DMS153 treated with DMSO at 0.1 percent for 48 hours (cell line): ENCODE measurements around the gene TRAFD1.

ENCODE experiments used
- DNase-seq: peaks from one replicate; lab custom pipeline; 2025; ENCODE audit not compliant: unreplicated experiment; lab: John Stamatoyannopoulos, UW

Gene TRAFD1

DNA sequence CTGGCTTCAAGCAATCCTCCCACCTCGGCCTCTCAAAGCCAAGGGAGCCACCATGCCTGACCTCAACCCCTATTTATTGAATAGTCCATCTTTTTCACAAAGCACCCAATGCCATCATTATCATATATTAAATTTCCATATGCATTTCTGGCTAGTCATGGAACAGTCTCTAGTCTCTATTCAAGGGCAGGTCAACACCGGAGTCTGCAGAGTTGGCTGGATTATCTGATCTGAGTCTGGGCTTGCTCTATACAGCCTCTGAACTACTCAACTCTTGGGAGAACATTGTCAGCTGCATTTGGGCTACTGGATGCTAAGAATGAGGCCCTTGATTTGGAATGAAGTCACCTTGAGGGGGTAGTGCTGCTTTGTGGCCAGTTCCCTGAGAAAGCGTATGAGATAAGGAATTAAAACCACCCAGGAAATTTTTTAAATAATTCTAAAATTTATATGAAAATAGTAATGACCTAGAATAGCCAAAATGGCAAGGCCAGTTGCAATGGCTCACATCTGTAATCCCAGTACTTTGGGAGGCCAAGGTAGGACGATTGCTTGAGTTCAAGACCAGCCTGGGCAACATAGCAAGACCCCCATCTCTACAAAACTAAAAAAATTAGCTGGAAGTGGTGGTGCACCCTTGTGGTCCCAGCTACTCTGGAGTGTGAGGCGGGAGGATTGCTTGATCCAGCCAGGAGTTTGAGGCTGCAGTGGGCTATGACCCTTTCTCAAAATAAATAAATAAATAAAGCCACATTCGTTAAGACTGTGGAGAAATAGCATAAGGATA, 9.9 kb upstream of the TRAFD1 start:
- no peak for DNase-seq

DNA sequence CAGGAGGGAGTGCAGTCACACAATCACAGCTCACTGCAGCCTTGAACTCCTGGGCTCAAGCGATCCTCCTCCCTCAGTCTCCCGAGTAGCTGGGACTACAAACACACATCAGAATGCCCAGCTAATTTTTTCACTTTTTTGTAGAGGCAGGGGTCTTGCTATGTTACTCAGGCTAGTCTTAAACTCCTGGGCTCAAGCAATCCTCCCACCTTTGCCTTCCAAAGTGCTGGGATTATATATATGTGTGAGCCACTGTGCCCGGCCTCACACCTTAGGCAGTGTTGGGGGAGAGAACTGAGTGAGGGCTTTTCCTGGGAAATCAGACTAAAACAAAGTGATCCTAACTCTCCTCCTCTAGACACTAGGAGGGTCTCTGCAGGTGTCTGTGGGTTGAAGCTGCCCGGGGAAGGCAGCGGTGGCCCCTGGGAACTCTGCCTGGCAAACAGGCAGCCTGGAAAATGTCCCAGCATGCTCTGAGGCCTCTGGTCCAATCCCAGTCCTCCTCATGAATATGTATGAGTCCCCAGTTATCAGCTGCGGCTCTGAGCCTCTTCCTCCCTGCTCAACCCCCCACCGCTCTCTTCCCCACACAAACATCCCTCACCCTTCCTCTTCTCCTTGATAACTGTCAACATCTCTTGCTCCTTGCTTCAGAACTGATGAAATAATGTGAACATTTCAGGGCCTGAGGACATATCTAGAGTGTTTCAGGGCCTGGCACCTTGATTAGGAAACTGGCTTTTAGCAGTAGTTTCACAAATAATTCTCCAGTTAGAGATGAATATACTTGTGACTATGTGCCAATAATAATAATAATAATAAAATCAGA, 8.9 kb upstream of the TRAFD1 start:
- no peak for DNase-seq

GRCh38 chr12:112117685-112118084, 7.7 kb upstream of the TRAFD1 start:
- no peak for DNase-seq

DNA sequence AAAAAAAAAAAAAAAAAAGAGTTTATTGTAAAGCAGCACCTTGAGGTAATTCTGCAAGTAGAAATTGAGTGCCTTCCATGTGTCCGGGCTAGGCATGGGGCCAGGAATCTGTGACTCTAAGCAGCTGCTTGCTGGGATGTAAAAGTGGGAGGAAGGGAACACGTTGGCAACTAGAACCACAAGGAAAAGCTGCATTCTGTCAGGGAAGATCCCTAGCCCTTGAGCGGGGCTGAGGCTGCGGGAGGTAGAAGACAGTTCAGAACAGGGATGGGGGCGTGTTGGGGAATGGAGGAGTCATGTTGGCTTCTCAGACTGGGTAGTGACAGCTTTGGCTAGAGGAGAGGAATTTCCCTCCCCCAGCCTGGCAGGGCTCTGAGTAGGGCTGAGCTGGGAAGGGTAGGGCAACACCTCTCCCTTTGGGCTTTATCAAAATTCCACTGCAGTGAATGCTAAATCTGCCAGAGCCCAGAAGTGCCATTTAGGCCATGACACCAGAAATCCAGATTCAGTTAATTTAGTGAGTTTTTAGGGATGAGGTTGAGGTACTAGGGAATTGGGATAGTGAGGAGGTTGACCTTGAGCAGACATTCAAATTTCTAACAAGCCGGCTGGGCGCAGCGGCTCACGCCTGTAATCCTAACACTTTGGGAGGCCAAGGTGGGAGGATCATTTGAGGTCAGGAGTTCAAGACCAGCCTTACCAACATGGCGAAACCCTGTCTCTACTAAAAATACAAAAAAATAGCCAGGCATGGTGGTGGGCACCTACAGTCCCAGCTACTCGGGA, 3.4 kb upstream of the TRAFD1 start:
- no peak for DNase-seq

- no peak for DNase-seq
These were observed 2.3 kb upstream of the TRAFD1 start for GRCh38 chr12:112122823-112123690.

DNA sequence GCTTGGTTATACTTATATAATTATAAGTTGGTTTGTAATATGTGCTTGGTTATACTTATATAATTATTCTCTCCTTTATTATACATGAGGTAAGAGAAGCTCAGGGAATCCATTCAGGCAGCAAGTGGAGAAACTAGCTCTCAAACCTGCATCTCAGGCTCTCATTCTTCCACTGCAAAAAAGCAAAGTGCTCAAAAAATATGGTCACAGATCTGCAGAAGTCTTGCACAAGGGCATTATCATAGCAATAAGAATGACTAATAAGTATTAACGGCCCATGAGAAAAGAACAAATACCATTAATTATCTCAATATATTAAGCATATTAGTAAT, 476 bp upstream of the TRAFD1 start:
- DNase-seq = no peak

GRCh38 chr12:112126000-112126438, 659 bp downstream of the TRAFD1 start:
- DNase-seq = no peak

GRCh38 chr12:112126911-112127310, 1.6 kb downstream of the TRAFD1 start:
- no peak for DNase-seq

- no peak for DNase-seq
These were observed 5.2 kb downstream of the TRAFD1 start for GRCh38 chr12:112130441-112130998.

DNA sequence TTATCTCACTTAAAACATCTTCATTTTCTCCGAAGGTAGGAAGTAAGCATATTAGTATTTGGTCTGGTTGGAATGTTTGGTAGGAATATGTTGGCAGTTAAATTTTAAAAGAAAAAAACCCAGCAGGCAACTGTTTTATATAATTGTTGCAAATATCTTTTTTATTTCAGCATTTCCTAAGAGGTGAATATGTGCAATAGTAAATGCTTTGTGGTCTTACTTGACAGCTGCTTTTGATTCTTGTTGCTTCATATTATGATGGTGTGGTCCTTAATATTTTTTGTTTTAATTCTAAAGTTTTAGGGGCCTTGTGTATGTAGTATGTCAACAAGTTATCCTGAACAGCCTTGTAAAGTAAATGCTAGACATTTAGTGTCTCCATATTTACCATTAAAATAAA, 6.3 kb downstream of the TRAFD1 start:
- no peak for DNase-seq

GRCh38 chr12:112133418-112133817, 8.1 kb downstream of the TRAFD1 start:
- no peak for DNase-seq

DNA sequence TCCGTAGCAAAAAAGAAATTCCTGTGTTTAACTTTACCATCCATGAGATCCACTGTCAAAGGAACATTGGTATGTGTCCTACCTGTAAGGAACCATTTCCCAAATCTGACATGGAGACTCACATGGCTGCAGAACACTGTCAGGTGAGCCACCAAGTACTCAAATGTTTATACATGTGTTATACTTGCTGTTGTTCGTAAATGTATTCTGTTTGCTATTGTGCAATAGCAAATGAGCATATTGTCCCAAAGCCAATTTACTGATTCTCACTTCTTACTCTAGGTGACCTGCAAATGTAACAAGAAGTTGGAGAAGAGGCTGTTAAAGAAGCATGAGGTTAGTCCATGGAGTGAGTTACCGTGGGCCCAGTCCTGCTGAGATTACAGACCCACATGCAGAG, 9.4 kb downstream of the TRAFD1 start:
- no peak for DNase-seq

- DNase-seq = no peak
These were observed 15.4 kb downstream of the TRAFD1 start for GRCh38 chr12:112140728-112141127.

- DNase-seq = no peak
These were observed 20.8 kb downstream of the TRAFD1 start for GRCh38 chr12:112146123-112146522.

DNA sequence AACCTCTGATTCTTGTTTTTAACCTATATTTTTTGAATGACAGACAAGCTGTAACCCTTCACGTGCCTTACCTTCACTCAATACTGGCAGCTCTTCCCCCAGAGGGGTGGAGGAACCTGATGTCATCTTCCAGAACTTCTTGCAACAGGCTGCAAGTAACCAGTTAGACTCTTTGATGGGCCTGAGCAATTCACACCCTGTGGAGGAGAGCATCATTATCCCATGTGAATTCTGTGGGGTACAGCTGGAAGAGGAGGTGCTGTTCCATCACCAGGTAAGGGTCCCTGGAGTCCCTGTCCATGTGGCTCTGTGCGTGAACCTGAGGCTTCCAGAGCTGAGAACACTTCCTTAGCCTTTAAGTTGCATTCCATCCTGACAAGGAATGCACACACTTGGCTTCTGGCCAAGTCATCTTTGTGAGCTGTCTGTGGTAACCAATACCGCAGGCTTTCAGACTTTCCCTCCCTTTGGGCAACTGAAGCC, 22.7 kb downstream of the TRAFD1 start:
- DNase-seq = no peak

GRCh38 chr12:112149596-112149995, 24.2 kb downstream of the TRAFD1 start:
- DNase-seq = no peak

DNA sequence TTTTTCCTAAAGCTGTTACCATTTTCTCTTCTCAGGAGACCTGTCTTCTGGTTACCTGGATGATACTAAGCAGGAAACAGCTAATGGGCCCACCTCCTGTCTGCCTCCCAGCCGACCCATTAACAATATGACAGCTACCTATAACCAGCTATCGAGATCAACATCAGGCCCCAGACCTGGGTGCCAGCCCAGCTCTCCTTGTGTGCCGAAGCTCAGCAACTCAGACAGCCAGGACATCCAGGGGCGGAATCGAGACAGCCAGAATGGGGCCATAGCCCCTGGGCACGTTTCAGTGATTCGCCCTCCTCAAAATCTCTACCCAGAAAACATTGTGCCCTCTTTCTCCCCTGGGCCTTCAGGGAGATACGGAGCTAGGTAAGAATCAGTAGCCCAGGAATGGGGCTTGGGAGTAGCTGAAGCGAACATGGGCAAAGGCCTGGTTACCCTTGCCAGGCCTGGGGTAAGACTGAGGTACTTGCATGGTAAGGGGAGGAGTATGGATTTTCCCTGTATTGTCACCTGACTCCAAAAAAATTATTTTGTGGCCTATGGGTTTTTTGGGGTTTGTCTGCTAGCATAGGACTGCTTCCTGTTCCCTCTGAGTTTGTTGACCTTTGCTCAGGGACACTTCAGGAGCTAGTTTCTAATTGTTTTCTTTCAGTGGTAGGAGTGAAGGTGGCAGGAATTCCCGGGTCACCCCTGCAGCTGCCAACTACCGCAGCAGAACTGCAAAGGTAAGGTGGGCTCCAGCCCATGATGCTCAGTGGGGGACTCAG, 26.6 kb downstream of the TRAFD1 start:
- DNase-seq = no peak

DNA sequence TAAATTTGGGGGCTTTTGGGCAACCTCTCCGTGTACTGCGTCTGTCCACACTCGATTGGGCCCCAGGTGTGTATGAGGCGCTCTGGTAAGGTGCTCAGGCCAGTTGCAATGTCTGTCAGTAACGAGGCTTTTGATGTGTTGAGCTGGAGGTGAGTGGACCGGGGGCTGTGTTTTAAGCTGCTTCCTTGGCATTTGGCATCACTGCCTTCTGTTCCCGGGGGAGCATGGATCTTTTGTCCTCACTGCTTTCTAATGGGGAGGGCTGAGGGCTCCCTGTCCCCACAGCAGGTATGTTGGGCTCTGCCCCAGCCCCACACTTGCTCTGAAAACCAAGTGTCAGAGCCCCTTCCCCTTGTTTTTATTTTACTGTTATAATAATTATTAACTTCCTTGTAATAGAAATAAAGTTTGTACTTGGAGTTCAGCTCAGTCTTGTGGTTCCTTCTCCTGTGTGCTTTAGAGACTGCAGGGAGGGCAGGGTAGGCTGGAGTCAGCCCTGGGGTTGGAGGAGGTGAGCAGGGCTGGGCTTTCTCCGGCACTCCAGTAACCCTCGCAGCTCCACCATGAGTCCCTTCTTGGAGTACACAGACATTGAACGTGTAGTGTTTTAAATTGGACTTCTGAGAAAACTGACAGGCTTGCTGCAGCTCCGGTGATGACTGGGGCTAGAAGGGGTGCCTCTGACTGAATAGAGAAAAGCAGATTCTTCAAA, 28.0 kb downstream of the TRAFD1 start:
- DNase-seq = no peak

- no peak for DNase-seq
These were observed 28.5 kb downstream of the TRAFD1 start for GRCh38 chr12:112153893-112154219.
